Measurements from ENCODE around the gene ANGPTL1. TPM values are rescaled to one million over a fixed set of nuclear protein-coding genes. Genes with fewer than 3 reads are reported as not detected.

The ANGPTL1 gene
- total and polyA plus RNA-seq, 2 experiments from 2014 or later, result 0.58 TPM; not detected in 1

- ATAC-seq, result no peak
- no peak overlapping the region for H2AFZ ChIP-seq
- Mint-ChIP-seq H3K4me3 (no peak overlapping the region), H3K4me1 (peaks cover 5% of the 10 kb centered on the region; the same call in 1 of the 3 replicates), H3K27ac (no peak overlapping the region), H3K9me3 (no peaks in the 10 kb centered on the region), H3K36me3 (ENCODE audit: low read depth) (peaks cover 3% of the 10 kb centered on the region; the same call in 2 of the 3 replicates), H3K27me3 (ENCODE audit: insufficient read depth, low read depth, poor library complexity) (peaks cover 2% of the 10 kb centered on the region)
- no peak for DNase-seq (ENCODE audit: low spot score)
- TF ChIP-seq REST (IDR thresholded peaks at IDR 0.05; ENCODE audit: unreplicated experiment) (no peak), CTCF (conservative IDR thresholded peaks at IDR 0.05; ENCODE audit: low read depth in 2 of 2) (no peak), EZH2 (IDR thresholded peaks at IDR 0.05; ENCODE audit: low read depth, unreplicated experiment) (no peak), POLR2AphosphoS5 (IDR thresholded peaks at IDR 0.05; ENCODE audit: low read depth) (no peak), JUNB (IDR thresholded peaks at IDR 0.05; ENCODE audit: unreplicated experiment) (no peak), STAT1 (IDR thresholded peaks at IDR 0.05; ENCODE audit: unreplicated experiment) (no peak), ZNF331 (CRISPR knock-in tag; IDR thresholded peaks at IDR 0.05; ENCODE audit: low read depth) (no peak), CREB1 (CRISPR knock-in tag; IDR thresholded peaks at IDR 0.05; ENCODE audit: low read depth) (no peak), ZNF114 (CRISPR knock-in tag; IDR thresholded peaks at IDR 0.05) (no peak), EZH2phosphoT487 (IDR thresholded peaks at IDR 0.05; ENCODE audit: unreplicated experiment) (no peak), ZNF462 (CRISPR knock-in tag; IDR thresholded peaks at IDR 0.05) (no peak), NANOG (IDR thresholded peaks at IDR 0.05; ENCODE audit: borderline replicate concordance) (no peak), ETS1 (IDR thresholded peaks at IDR 0.05) (no peak)
- peaks cover 10% of the 10 kb centered on the region for H3K4me1 ChIP-seq (ENCODE audit: insufficient read depth)
- H3K9me2 ChIP-seq (ENCODE audit: insufficient read depth), result no peaks in the 10 kb centered on the region
- H3K79me2 ChIP-seq (replicated peaks; ENCODE audit: insufficient read depth), result no peaks in the 10 kb centered on the region; the same call in 1 of the 2 replicates
- H3K36me3 ChIP-seq (ENCODE audit: insufficient read depth), result 0 out of 2 replicates have a peak, but pooled peaks cover 3% of the 10 kb centered on the region
- no peaks in the 10 kb centered on the region for H3K27me3 ChIP-seq (ENCODE audit: insufficient read depth)
- no peak overlapping the region for H3K4me3 ChIP-seq
- no peak overlapping the region for H3K4me2 ChIP-seq
- H4K20me1 ChIP-seq (replicated peaks; ENCODE audit: insufficient read depth), result 0 out of 2 replicates have a peak, but pooled peaks cover 5% of the 10 kb centered on the region
- no peaks in the 10 kb centered on the region for H3F3A ChIP-seq (replicated peaks; ENCODE audit: low read depth)
- no peak overlapping the region for H3K27ac ChIP-seq (ENCODE audit: low read depth)
Observed at GRCh38 chr1:178808529-178808928, 62.3 kb downstream of the ANGPTL1 start.

Measured in GM23338 (cell line).